HPDE6-E6E7 (cell line): ENCODE results near the gene YES1.
"Not testable (repeated sequence)": the region's sequence is repeated elsewhere in the genome, so short reads cannot be mapped to it uniquely, and the experiment has no call there.

ENCODE experiments used
- DNase-seq: peaks from one replicate; pipeline ENCODE4 v3.0.0; 2011; ENCODE audit warnings: missing footprints; ENCODE audit errors: extremely low spot score

The YES1 gene

GRCh38 chr18:824179-824578, 12.1 kb upstream of the YES1 start:
- no peak for DNase-seq

- DNase-seq: no peak
Observed at GRCh38 chr18:820591-821165, 8.6 kb upstream of the YES1 start.

- DNase-seq: no peak
Observed at GRCh38 chr18:816869-817268, 4.8 kb upstream of the YES1 start.

GRCh38 chr18:816088-816653, 4.1 kb upstream of the YES1 start:
- no peak for DNase-seq

GRCh38 chr18:815353-815752, 3.3 kb upstream of the YES1 start:
- DNase-seq: no peak

- no peak for DNase-seq
Observed at GRCh38 chr18:814300-815084, 2.5 kb upstream of the YES1 start.

- no peak for DNase-seq
Observed at GRCh38 chr18:813172-814071, 1.4 kb upstream of the YES1 start.

- DNase-seq: peak; percentile 42
Observed at GRCh38 chr18:812376-813171, 532 bp upstream of the YES1 start.

GRCh38 chr18:811182-811891, 705 bp downstream of the YES1 start:
- DNase-seq: no peak

- no peak for DNase-seq
Observed at GRCh38 chr18:809985-810642, 1.9 kb downstream of the YES1 start.

- not testable (repeated sequence) for DNase-seq
Observed at GRCh38 chr18:809228-809627, 2.8 kb downstream of the YES1 start.

GRCh38 chr18:808502-808901, 3.5 kb downstream of the YES1 start:
- no peak for DNase-seq

- DNase-seq: no peak
Observed at GRCh38 chr18:808086-808485, 4.0 kb downstream of the YES1 start.

GRCh38 chr18:805755-806110, 6.3 kb downstream of the YES1 start:
- DNase-seq: no peak

- DNase-seq: no peak
Observed at GRCh38 chr18:805008-805754, 6.9 kb downstream of the YES1 start.

GRCh38 chr18:801137-801536, 10.9 kb downstream of the YES1 start:
- DNase-seq: no peak

GRCh38 chr18:799943-800342, 12.1 kb downstream of the YES1 start:
- DNase-seq: no peak

- DNase-seq: not testable (repeated sequence)
Observed at GRCh38 chr18:795383-795782, 16.7 kb downstream of the YES1 start.

- DNase-seq: no peak
Observed at GRCh38 chr18:789397-789796, 22.6 kb downstream of the YES1 start.

GRCh38 chr18:785242-785641, 26.8 kb downstream of the YES1 start:
- no peak for DNase-seq
